GM21825 (cell line): ENCODE results near the gene NTRK2.
A peak's percentile ranks its signal among the peaks of the same experiment; 100 is the strongest.

ENCODE experiments used
- ATAC-seq: cut with Tn5 transposase; IDR thresholded peaks from one replicate; pipeline ENCODE4 v1.9.1; 2021; ENCODE audit warnings: mild to moderate bottlenecking, moderate library complexity; ENCODE audit not compliant: unreplicated experiment

Gene NTRK2

GRCh38 chr9:84681516-84682285 lies 12.2 kb downstream of the NTRK2 start:
- no peak for ATAC-seq

GRCh38 chr9:84686068-84686467 lies 16.5 kb downstream of the NTRK2 start:
- no peak for ATAC-seq

DNA sequence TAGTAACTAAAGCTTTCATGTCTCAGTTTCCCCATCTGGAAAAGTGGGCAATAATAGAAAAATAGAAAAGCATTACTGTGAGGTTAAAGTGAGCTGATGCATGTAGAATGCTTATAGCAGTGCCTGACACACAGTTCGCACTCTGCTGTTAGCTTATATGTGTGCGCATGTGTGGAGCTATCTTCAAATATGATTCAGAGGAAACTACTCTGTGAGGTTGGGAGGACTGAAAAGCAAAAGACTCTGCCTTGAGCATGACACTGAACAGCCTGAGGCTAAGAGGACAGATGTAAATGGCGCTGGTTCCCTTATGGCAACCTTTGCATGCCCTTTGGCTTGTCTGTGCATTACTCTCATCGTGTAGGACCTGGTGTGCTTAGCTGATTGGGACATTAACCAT lies 19.4 kb downstream of the NTRK2 start:
- no peak for ATAC-seq

GRCh38 chr9:84691634-84692033 lies 22.1 kb downstream of the NTRK2 start:
- no peak for ATAC-seq

DNA sequence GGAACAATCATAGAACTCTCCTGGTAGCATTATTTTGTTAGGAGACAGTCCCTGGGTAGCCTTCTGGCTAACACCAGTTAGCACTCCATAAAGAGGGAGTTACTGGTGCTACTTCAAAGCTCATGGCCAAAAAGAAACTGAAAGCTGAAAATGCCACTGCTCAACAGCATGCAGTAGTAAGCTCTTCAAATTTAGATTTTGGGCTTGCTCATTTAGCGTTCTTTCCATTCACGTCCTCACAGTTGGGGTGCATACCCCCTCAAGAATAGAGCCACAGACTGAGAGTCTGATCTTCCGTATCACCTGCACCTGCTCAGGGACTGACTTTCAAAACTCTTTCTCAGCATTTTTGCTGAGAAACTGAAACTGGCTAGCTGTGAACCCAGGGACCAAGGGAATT lies 24.7 kb downstream of the NTRK2 start:
- peak; percentile 65 for ATAC-seq

GRCh38 chr9:84697042-84697441 lies 27.5 kb downstream of the NTRK2 start:
- ATAC-seq: no peak

DNA sequence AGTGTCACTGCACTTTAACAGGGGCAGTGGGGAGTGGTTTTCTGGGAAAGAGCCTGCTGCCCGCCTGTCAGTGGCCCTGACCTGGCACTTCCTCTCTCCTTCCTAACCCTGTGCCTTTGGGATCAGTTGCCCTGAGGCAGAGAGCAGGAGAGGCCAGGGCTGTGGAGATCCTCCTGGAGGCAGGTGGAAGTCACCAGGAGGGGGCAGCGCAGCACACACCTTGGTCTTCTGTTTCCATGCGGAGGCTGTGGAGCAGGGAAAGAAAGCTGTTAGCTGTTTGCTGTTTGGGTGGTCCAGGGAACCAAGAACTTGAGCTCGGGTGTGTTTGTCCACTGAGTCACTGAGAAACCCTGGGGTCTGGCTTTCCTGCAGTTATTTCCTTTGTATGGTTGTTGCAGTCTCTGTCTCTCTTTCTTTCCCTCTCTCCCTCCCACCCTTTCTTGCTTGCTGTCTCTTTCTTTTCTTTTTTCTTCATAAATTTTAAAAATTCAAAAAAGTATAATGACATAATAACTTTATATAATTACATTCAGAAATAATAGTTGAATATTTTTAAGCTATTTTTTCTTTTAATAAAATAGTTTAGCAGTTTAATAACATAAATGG lies 28.1 kb downstream of the NTRK2 start:
- peak; percentile 42 for ATAC-seq

DNA sequence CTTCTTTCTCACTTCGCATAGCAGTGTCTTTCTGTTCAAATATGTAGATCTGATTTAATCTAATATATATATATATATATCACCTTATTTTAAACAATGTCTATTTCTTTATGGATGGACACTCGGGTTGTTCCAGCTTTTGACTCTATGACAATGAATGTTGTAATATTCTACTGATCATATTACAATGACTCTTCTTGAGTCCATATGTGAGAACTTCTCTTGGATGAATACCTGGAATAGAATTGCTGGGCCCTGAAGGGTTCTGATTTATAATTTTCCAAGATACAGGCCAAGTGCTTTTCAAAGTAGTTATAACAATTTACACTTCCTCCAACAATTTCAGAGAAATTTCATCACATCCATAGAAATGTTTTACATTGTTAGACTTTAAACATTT lies 28.8 kb downstream of the NTRK2 start:
- ATAC-seq: no peak

GRCh38 chr9:84699984-84700383 lies 30.5 kb downstream of the NTRK2 start:
- ATAC-seq: no peak

DNA sequence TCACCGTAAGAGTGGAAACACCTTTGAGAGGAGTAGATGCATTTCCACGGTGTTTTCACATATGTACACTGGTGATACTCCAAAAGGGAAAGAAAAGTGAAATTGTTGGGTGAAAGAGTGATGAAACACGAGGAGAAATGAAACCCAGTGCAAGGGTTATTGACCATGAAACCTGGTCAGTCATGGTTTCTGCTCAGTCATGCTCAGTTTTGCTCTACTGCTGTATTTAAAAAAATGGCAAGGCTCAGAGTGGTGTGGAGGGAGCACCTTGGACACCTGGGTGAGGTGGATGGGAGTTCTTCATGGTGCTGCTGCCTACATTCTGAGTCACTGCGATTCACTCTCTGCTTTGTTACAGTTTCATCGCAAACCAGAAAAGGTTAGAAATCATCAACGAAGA lies 32.3 kb downstream of the NTRK2 start:
- ATAC-seq: peak; percentile 74

DNA sequence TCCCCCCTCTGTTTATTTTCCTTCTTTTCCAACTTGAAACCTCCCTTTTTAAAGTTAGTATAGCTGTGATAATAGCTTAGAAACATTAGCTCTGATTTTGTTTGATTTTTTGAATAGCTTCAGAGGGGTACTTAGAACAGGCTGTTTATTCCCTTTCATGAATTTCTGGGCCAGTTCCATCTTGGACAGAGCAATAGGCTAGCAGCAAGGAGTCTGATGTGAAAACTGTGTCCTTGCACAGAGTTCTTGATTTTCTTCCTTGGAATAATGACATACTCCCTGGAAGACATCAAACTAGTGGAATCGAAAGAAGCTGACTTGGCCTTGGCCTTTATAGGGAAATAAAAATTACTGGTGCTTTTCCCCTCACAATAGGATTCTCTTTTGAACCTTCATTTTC lies 32.9 kb downstream of the NTRK2 start:
- no peak for ATAC-seq

GRCh38 chr9:84703793-84704192 lies 34.3 kb downstream of the NTRK2 start:
- ATAC-seq: no peak

DNA sequence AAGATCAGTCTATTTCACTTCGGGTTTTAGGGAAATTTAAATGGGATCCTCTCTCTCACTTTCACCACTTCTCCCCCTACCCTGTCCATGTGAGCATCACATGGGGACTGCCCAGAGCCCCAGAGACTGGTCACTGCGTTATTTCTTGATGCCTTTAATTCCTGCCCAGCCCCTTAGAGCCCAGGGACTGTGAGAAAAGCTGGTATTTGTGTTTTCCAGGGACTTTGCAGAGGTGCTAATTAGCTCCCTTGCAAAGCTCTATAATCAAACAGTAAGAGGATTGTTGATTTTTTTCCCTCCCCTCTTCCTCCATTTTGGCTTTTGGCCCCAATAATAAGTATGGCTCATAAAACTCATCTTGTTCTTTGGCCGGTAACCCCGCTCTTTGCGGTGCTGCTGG lies 35.6 kb downstream of the NTRK2 start:
- ATAC-seq: no peak

DNA sequence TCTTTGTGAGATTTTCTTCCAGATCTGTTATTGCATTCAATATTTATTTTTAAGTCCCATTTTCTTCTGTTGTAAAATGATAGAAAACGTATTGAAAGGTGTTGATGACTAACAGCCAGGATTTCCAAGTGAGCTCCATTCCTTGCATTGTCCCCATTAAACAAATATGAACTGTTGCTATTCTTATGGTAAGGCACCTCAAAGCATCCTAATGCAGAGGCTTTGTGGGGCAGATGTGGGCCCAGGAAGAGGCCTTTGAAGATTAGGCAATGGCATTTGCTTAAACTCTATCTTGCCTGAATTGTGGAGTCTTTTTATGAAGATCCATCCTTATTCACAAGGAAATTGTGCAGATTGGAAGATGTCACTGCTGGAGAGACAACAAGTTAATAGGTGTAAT lies 38.9 kb downstream of the NTRK2 start:
- no peak for ATAC-seq

- ATAC-seq: no peak
Observed at GRCh38 chr9:84709056-84709455, 39.5 kb downstream of the NTRK2 start.

GRCh38 chr9:84710701-84711397 lies 41.3 kb downstream of the NTRK2 start:
- ATAC-seq: no peak

- no peak for ATAC-seq
Observed at GRCh38 chr9:84711398-84711777, 41.9 kb downstream of the NTRK2 start.

DNA sequence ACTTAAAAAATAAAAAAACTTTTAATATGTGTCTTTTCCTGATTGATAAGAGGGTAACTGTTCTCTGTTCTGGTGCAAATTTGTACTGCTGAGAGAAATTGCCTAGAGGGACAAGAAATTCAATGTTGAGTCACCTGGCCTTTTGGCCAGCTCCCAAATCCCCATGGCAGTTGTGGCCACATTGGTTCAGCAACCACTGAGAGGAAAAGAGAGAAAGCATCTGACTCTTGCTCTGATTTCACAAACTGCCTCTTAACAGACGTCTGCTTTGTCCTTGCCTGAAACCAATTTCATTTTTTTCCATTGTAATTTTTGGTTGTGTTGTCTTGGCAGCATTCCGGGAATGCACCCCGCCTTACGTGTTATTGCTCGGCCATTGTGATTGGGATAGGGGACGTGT lies 42.4 kb downstream of the NTRK2 start:
- ATAC-seq: no peak

DNA sequence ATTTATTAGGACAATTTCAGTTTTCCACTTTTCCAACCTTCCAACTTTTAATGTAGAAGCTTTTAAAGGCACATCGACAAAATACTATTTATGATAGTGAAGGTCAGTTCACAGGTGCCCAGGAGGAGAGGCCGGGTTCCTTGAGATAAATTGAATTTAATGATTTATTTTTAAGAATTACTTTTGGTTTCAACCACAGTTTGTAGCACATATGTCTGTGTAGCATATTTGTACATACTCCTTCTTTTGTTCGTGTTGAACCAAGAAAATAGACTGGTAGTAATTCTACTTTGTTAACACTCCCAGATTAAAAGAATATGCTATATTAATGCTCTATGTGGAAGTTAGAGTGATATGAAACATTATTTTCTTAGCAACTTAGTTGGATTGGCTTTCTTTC lies 46.7 kb downstream of the NTRK2 start:
- ATAC-seq: no peak

DNA sequence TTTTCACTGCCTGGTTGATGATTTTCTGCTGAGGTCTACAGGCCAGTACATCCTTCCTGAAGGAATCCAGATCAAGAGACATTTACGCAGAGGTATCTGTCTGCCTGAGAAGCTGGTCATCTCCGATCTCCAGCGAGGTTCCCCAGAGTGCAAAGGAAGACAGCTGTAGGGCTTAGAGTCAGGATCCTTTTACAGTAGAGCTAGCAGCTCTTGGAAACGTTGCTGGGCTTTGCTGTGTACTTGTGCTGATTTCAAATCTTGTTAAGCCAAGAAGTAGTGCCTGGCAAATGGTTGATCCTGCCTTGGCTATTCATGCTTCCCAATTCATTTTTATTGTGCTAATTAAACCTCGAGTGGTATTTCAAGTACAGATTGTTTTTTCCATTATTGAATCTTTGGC lies 48.9 kb downstream of the NTRK2 start:
- no peak for ATAC-seq

DNA sequence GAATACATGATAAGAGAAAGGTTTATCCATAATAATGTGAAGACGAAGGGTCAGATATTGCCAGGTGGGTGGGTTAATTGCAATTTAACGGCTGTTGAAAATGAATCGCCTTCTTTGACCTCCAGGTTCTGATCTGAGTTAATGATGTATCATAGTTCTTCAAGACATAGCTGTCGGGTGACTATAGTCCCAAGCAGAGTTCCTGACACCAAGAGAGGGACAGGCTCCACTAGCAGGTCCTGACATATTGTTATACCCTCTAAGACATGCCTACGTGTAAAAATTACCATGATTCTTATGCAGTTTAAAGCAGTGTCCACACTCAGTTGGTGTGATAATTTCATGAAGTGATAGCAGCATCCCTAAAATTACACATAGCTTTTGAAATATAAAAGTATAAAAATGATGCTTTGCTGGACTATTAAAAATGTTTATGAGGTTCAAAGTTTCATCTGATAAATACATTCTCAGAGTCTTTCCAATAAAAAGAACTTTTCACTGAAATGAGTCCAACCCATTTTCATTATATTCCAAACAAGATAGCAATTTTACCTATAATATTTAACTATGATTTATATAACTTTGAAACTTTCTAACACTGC lies 53.0 kb downstream of the NTRK2 start:
- no peak for ATAC-seq

- ATAC-seq: no peak
Observed at GRCh38 chr9:84723426-84723825, 53.9 kb downstream of the NTRK2 start.
